ENCODE measurements around the gene MYCBPAP. TPM values are rescaled to one million over a fixed set of nuclear protein-coding genes. Genes with fewer than 3 reads are reported as not detected.

Gene MYCBPAP
- total RNA-seq, 2 donors from 2014 or later: 0.16 to 0.19 TPM

DNA sequence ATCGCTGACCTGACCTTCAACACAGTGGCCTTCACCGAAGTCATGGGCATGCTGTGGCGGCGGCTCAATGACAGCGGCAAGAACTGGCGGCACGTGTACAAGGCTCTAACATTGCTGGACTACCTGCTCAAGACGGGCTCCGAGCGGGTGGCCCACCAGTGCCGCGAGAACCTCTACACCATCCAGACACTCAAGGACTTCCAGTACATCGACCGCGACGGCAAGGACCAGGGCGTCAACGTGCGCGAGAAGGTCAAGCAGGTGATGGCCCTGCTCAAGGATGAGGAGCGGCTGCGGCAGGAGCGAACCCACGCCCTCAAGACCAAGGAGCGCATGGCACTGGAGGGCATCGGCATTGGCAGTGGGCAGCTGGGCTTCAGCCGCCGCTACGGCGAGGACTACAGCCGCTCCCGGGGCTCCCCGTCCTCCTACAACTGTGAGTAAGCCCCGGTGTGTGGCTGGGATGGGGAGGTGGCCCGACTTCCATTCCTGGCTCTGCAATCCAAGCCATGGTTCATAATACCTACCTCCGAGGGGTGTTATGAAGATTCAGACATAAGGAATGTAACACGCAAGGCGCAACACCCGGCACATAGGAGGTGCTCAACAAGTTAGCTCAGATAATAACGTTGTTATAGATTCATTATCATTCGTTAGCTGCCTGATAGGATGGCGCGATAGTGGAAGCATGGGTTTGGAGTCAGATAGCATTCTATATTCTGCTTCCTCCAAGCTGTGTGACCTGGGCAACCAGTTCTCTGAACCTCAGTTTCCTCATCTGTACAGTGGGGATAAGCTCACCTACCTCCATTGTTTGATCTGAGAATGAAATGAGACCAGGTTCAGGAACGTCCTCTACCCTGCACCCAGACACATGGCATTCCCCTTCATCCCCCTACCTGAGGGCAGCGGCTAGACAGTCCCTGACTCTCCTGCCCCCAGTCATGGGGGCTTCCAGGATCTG lies 28.7 kb downstream of the MYCBPAP start:
- peaks cover 0 to 39% of the 10 kb centered on the region in 2 donors for H3K4me1 ChIP-seq
- no peak for DNase-seq (ENCODE audit: low spot score)
- H3K9me3 ChIP-seq: no peaks in the 10 kb centered on the region
- H3K4me3 ChIP-seq: no peak overlapping the region
- H3K36me3 ChIP-seq: no peaks in the 10 kb centered on the region
- no peak overlapping the region for H3K27ac ChIP-seq
- H3K27me3 ChIP-seq: no peaks in the 10 kb centered on the region
- TF ChIP-seq, protein P1, sequence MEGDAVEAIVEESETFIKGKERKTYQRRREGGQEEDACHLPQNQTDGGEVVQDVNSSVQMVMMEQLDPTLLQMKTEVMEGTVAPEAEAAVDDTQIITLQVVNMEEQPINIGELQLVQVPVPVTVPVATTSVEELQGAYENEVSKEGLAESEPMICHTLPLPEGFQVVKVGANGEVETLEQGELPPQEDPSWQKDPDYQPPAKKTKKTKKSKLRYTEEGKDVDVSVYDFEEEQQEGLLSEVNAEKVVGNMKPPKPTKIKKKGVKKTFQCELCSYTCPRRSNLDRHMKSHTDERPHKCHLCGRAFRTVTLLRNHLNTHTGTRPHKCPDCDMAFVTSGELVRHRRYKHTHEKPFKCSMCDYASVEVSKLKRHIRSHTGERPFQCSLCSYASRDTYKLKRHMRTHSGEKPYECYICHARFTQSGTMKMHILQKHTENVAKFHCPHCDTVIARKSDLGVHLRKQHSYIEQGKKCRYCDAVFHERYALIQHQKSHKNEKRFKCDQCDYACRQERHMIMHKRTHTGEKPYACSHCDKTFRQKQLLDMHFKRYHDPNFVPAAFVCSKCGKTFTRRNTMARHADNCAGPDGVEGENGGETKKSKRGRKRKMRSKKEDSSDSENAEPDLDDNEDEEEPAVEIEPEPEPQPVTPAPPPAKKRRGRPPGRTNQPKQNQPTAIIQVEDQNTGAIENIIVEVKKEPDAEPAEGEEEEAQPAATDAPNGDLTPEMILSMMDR (IDR thresholded peaks at IDR 0.05): no peak

DNA sequence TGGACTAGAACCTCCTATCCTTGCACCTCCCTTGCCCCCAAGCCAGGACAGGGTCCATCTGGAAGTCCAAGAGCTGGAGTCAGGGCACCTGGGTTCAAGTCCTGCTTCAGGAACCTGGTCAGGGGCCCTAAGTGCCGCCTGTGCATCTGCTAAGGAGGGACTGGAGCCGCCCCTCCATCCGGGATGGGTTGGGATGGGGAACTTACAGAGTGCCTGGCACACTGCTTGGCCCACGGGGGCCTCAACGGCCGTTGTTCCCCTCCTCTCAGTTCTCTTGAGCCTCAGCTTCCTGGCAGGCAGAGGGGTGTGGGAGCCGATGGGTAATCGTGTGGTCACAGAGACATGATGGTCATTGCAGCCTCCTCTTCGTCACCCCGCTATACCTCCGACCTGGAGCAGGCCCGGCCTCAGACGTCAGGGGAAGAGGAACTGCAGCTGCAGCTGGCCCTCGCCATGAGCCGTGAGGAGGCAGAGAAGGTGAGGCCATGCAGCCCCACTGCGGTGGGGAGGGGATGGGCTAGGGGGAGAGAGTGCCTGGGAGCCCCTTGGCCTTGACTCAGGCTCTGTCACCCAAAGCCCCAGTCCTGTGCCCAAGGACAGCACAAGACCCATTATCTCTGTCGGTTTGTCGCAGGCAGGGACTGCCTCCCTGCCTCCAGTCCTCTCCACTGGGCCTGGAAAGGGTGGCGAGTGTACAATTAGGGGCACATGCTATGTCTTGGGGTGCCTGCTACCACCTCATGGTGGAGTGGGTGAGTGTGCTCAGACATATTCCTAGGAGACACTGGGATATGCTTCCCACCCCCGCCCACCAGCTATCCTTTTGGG lies 29.7 kb downstream of the MYCBPAP start:
- TF ChIP-seq, protein P1 (IDR thresholded peaks at IDR 0.05): no peak
- H3K27me3 ChIP-seq: no peaks in the 10 kb centered on the region
- no peak overlapping the region for H3K4me3 ChIP-seq
- no peak overlapping the region for H3K27ac ChIP-seq
- no peak for DNase-seq (ENCODE audit: low spot score)
- H3K4me1 ChIP-seq: peaks cover 0 to 38% of the 10 kb centered on the region in 2 donors
- no peaks in the 10 kb centered on the region for H3K36me3 ChIP-seq
- no peaks in the 10 kb centered on the region for H3K9me3 ChIP-seq

DNA sequence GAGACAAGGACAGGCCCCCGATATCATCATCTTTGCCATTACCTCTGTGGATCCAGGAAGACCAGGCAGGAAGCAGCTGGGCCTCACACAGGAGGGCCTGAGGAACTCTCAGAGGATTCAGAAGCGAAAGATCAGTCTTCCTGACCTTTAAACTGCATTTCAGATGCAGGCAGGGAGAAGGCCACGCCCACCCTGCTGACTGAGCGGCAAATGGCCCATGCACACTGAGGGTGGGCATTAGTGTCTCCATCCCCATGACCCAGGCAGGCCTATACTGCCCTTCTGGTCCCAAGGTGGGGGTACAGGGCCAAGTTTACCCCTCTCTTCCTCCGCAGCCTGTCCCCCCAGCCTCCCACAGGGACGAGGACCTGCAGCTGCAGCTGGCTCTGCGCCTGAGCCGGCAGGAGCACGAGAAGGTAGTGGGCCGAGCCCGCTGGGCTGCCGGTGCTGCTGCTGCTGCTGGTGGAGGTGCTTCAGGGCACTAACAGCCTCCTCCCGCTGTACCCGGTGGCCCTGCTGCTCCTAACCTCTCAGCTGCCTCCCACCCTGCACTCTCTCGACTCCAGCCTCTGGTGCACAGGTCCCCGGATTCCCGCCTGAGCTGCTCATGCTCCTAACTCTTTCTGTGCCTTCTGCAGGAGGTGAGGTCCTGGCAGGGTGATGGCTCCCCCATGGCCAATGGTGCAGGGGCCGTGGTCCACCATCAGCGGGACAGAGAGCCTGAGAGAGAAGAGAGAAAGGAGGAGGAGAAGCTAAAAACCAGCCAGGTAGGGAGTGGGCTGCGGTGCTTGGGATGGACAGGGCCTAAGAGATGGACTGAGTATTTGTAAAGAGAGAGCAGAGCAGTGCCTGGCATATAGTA lies 30.5 kb downstream of the MYCBPAP start:
- H3K27ac ChIP-seq: no peak overlapping the region
- no peaks in the 10 kb centered on the region for H3K36me3 ChIP-seq
- H3K4me1 ChIP-seq: peaks cover 0 to 31% of the 10 kb centered on the region in 2 donors
- DNase-seq (ENCODE audit: low spot score): no peak
- no peaks in the 10 kb centered on the region for H3K9me3 ChIP-seq
- H3K4me3 ChIP-seq: no peak overlapping the region
- TF ChIP-seq, protein P1 (IDR thresholded peaks at IDR 0.05): no peak
- no peaks in the 10 kb centered on the region for H3K27me3 ChIP-seq

DNA sequence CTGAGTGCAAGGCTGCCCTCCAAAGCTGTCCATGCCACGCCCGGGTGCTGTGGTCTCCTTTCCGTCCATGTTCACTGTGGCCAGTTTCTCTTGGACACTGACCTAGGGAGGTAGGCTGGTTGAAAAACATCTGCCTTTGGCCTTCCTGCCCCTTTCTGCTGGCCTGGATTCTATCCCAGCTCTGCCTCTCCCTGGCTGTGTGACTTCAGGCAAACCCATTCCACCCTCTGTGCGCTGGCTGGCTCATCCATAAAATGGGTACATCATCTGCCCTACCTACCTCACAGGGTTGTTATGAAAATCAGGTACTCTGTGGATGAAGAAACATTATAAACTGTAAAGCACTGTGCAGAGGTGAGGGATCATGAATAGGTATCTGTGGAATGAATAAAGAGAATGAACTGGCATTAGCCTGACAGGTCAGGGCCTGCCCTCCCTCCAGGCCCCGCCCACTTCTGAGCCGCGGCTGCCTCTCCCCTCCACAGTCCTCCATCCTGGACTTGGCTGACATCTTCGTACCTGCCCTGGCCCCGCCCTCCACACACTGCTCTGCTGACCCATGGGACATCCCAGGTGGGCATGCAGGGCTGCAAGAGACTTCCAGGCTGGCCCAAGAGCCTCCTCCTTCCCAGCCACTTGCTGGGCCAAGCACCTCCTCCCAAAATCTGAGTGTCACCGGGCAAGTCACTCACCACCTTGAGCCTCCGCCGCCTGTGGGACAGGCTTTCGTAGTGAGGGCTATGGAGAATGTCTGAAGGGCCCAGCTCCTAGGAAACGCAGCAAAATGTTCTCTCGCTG lies 31.7 kb downstream of the MYCBPAP start:
- no peak overlapping the region for H3K4me3 ChIP-seq
- no peaks in the 10 kb centered on the region for H3K36me3 ChIP-seq
- TF ChIP-seq, protein P1 (IDR thresholded peaks at IDR 0.05): no peak
- DNase-seq (ENCODE audit: low spot score): no peak
- H3K27me3 ChIP-seq: no peaks in the 10 kb centered on the region
- H3K4me1 ChIP-seq: peaks cover 0 to 19% of the 10 kb centered on the region in 2 donors
- no peak overlapping the region for H3K27ac ChIP-seq
- H3K9me3 ChIP-seq: no peaks in the 10 kb centered on the region
